Measurements from ENCODE around the gene TMEM52.

The TMEM52 gene

GRCh38 chr1:1914101-1914970 lies 4.7 kb downstream of the TMEM52 start:
- no peak for DNase-seq

- no peak for DNase-seq
Observed at GRCh38 chr1:1911350-1912041, 7.6 kb downstream of the TMEM52 start.

GRCh38 chr1:1910651-1911331 lies 8.3 kb downstream of the TMEM52 start:
- DNase-seq = no peak

- DNase-seq = no peak
Observed at GRCh38 chr1:1910033-1910465, 9.0 kb downstream of the TMEM52 start.

- no peak for DNase-seq
Observed at GRCh38 chr1:1908506-1908791, 10.6 kb downstream of the TMEM52 start.

- no peak for DNase-seq
Observed at GRCh38 chr1:1907098-1907736, 11.9 kb downstream of the TMEM52 start.

GRCh38 chr1:1906185-1907097 lies 12.6 kb downstream of the TMEM52 start:
- DNase-seq = peak; percentile 73

GRCh38 chr1:1903224-1903623 lies 15.9 kb downstream of the TMEM52 start:
- no peak for DNase-seq

GRCh38 chr1:1901641-1902294 lies 17.3 kb downstream of the TMEM52 start:
- DNase-seq = no peak

GRCh38 chr1:1900883-1901640 lies 18.0 kb downstream of the TMEM52 start:
- no peak for DNase-seq

GRCh38 chr1:1899967-1900327 lies 19.1 kb downstream of the TMEM52 start:
- DNase-seq = no peak

- no peak for DNase-seq
Observed at GRCh38 chr1:1899266-1899966, 19.7 kb downstream of the TMEM52 start.

GRCh38 chr1:1898246-1898933 lies 20.7 kb downstream of the TMEM52 start:
- DNase-seq = no peak

GRCh38 chr1:1895456-1896336 lies 23.4 kb downstream of the TMEM52 start:
- no peak for DNase-seq

- DNase-seq = no peak
Observed at GRCh38 chr1:1895060-1895418, 24.0 kb downstream of the TMEM52 start.

GRCh38 chr1:1894354-1895059 lies 24.6 kb downstream of the TMEM52 start:
- no peak for DNase-seq

GRCh38 chr1:1893997-1894353 lies 25.1 kb downstream of the TMEM52 start:
- DNase-seq = no peak
